Thymus (tissue), 11 donors: ENCODE data around the gene GLDC. TPM values are rescaled to one million over a fixed set of nuclear protein-coding genes. Genes with fewer than 3 reads are reported as not detected.

Experiments
- DNase-seq, 9 donors: peaks; one replicate each; pipeline ENCODE4 v3.0.0-alpha.2; 2013; ENCODE audit warnings: low spot score in 9 of 9, low read depth in 6 of 9, missing footprints in 1 of 9
- H3K27ac ChIP-seq, 2 donors: one replicate each; pipeline ENCODE4 v1.5.1; 2013; ENCODE audit warnings: control low read depth in 1 of 2, low read depth in 1 of 2, low read length in 1 of 2, mild to moderate bottlenecking in 1 of 2, moderate library complexity in 1 of 2
- H3K27me3 ChIP-seq, 2 donors: one replicate each; pipeline ENCODE4 v1.5.1; 2013; ENCODE audit warnings: low read length in 1 of 2; ENCODE audit not compliant: control insufficient read depth in 2 of 2, insufficient read depth in 1 of 2
- H3K36me3 ChIP-seq, 2 donors: one replicate each; pipeline ENCODE4 v1.5.1; 2013; ENCODE audit warnings: low read length in 1 of 2, mild to moderate bottlenecking in 1 of 2, moderate library complexity in 1 of 2; ENCODE audit not compliant: control insufficient read depth in 2 of 2, insufficient read depth in 2 of 2
- H3K4me1 ChIP-seq, 2 donors: one replicate each; pipeline ENCODE4 v1.5.1; 2013; ENCODE audit warnings: low read length in 2 of 2; ENCODE audit not compliant: control insufficient read depth in 2 of 2, insufficient read depth in 2 of 2
- H3K4me3 ChIP-seq, 2 donors: one replicate each; pipeline ENCODE4 v1.5.1; 2013; ENCODE audit warnings: low read length in 2 of 2, control low read depth in 1 of 2, mild to moderate bottlenecking in 1 of 2
- H3K9me3 ChIP-seq, 2 donors: one replicate each; pipeline ENCODE4 v1.5.1; 2013; ENCODE audit warnings: low read length in 1 of 2, mild to moderate bottlenecking in 1 of 2; ENCODE audit not compliant: control insufficient read depth in 2 of 2, insufficient read depth in 1 of 2
- WGBS: extraction: QIAGEN DNeasy Blood & Tissue Kit; methylation state at CpG from one replicate; pipeline ENCODE4 v1.1.7; 2013; 5-methylcytosine and 5-hydroxymethylcytosine counted together
- polyA plus RNA-seq: library from polyadenylated mRNA; stranded (reverse); fragments of 200-250 nt; gene quantifications from one replicate; pipeline ENCODE4 v1.2.3, GENCODE V29; 2013
- total RNA-seq: library from RNA; stranded (reverse); fragments of 120-200 nt; gene quantifications from one replicate; pipeline ENCODE4 v1.2.4, GENCODE V29; 2013
- donor health status: healthy.

Gene GLDC
- total and polyA plus RNA-seq, 2 donors, result 0.71 to 2.2 TPM

- under 1% methylated on average over 72 of the region's 72 CpGs for WGBS
- H3K4me1 ChIP-seq, result peaks cover 3 to 17% of the 10 kb centered on the region in 2 donors
- peak overlapping the region; percentile 98 to 99 for H3K27ac ChIP-seq
- H3K27me3 ChIP-seq, result no peaks in the 10 kb centered on the region
- no peaks in the 10 kb centered on the region for H3K36me3 ChIP-seq
- H3K9me3 ChIP-seq, result no peaks in the 10 kb centered on the region
- H3K4me3 ChIP-seq, result peak overlapping the region; percentile 57 to 80
- DNase-seq, result peak; percentile 81 to 96 (median 87)
Observed at GRCh38 chr9:6681147-6681956, 35.8 kb upstream of the GLDC start.

- H3K4me3 ChIP-seq, result peak overlapping the region; percentile 57 to 80
- H3K27me3 ChIP-seq, result no peaks in the 10 kb centered on the region
- H3K36me3 ChIP-seq, result no peaks in the 10 kb centered on the region
- DNase-seq, result no peak
- 1% methylated on average over 26 of the region's 26 CpGs for WGBS
- no peaks in the 10 kb centered on the region for H3K9me3 ChIP-seq
- peaks cover 3 to 15% of the 10 kb centered on the region in 2 donors for H3K4me1 ChIP-seq
- H3K27ac ChIP-seq, result peak overlapping the region; percentile 98 to 99
Observed at GRCh38 chr9:6680797-6681146, 35.2 kb upstream of the GLDC start.

- Histone ChIP-seq H3K27ac (no peak overlapping the region), H3K9me3 (no peaks in the 10 kb centered on the region), H3K27me3 (no peaks in the 10 kb centered on the region), H3K4me1 (peaks cover 3 to 12% of the 10 kb centered on the region in 2 donors), H3K4me3 (no peak overlapping the region), H3K36me3 (no peaks in the 10 kb centered on the region)
- no peak for DNase-seq
- WGBS, result 97% methylated on average over 7 of the region's 7 CpGs
Observed at GRCh38 chr9:6677803-6678202, 32.3 kb upstream of the GLDC start.

GRCh38 chr9:6676254-6676921, 30.9 kb upstream of the GLDC start:
- 96% methylated on average over 6 of the region's 6 CpGs for WGBS
- no peak for DNase-seq
- H3K36me3 ChIP-seq, result no peaks in the 10 kb centered on the region
- no peak overlapping the region for H3K4me3 ChIP-seq
- peaks cover 0 to 4% of the 10 kb centered on the region in 2 donors for H3K4me1 ChIP-seq
- H3K27me3 ChIP-seq, result no peaks in the 10 kb centered on the region
- no peaks in the 10 kb centered on the region for H3K9me3 ChIP-seq
- no peak overlapping the region for H3K27ac ChIP-seq

GRCh38 chr9:6675268-6675667, 29.7 kb upstream of the GLDC start:
- DNase-seq, result no peak
- 96% methylated on average over 4 of the region's 4 CpGs for WGBS

GRCh38 chr9:6673326-6674025, 27.9 kb upstream of the GLDC start:
- 91% methylated on average over 1 of the region's 1 CpG for WGBS
- Histone ChIP-seq H3K27me3 (no peaks in the 10 kb centered on the region), H3K36me3 (no peaks in the 10 kb centered on the region), H3K4me1 (no peaks in the 10 kb centered on the region), H3K4me3 (no peak overlapping the region), H3K27ac (no peak overlapping the region), H3K9me3 (no peaks in the 10 kb centered on the region)
- no peak for DNase-seq

More at GRCh38 chr9:6675268-6675667, 29.7 kb upstream of the GLDC start:
- Histone ChIP-seq H3K36me3 (no peaks in the 10 kb centered on the region), H3K27me3 (no peaks in the 10 kb centered on the region), H3K4me1 (no peaks in the 10 kb centered on the region), H3K4me3 (no peak overlapping the region), H3K9me3 (no peaks in the 10 kb centered on the region), H3K27ac (no peak overlapping the region)

GRCh38 chr9:6672118-6672517, 26.6 kb upstream of the GLDC start:
- Histone ChIP-seq H3K4me3 (no peak overlapping the region), H3K27ac (no peak overlapping the region), H3K27me3 (no peaks in the 10 kb centered on the region), H3K9me3 (no peaks in the 10 kb centered on the region), H3K4me1 (no peaks in the 10 kb centered on the region), H3K36me3 (no peaks in the 10 kb centered on the region)
- WGBS, result 92% methylated on average over 3 of the region's 3 CpGs
- no peak for DNase-seq

- no peaks in the 10 kb centered on the region for H3K4me1 ChIP-seq
- no peaks in the 10 kb centered on the region for H3K9me3 ChIP-seq
- H3K27me3 ChIP-seq, result no peaks in the 10 kb centered on the region
- WGBS, result 94% methylated on average over 4 of the region's 4 CpGs
- H3K36me3 ChIP-seq, result no peaks in the 10 kb centered on the region
- H3K27ac ChIP-seq, result no peak overlapping the region
- no peak overlapping the region for H3K4me3 ChIP-seq
- DNase-seq, result no peak
Observed at GRCh38 chr9:6671416-6671815, 25.9 kb upstream of the GLDC start.

GRCh38 chr9:6669881-6670280, 24.4 kb upstream of the GLDC start:
- Histone ChIP-seq H3K4me1 (no peaks in the 10 kb centered on the region), H3K36me3 (no peaks in the 10 kb centered on the region), H3K4me3 (no peak overlapping the region), H3K27ac (no peak overlapping the region), H3K27me3 (no peaks in the 10 kb centered on the region), H3K9me3 (no peaks in the 10 kb centered on the region)
- DNase-seq, result no peak
- 95% methylated on average over 14 of the region's 14 CpGs for WGBS
